K562 (cell line): ENCODE measurements around the gene HSD17B10. TPM values are rescaled to one million over a fixed set of nuclear protein-coding genes. Genes with fewer than 3 reads are reported as not detected.

Source experiments
- CBX8 ChIP-seq: fragments of 200-600 bp; sonication (generic); IDR thresholded peaks from 2 replicates; pipeline ENCODE4 v1.6.1; 2012; ENCODE audit warnings: borderline replicate concordance, mixed run types, low read depth, mild to moderate bottlenecking, moderate library complexity, mixed read lengths, low read length, control low read depth, inconsistent platforms; ENCODE audit not compliant: poor library complexity, severe bottlenecking; ENCODE audit errors: extremely low read depth
- CSDE1 ChIP-seq, 2 experiments: fragments of 450-650 bp; IDR thresholded peaks; 2 replicates each; pipeline ENCODE4 v1.6.1; 2016; ENCODE audit warnings: mild to moderate bottlenecking in 1 of 2
- HDAC1 ChIP-seq, 2 experiments: fragments of 450-650 bp; IDR thresholded peaks; 2 replicates each; pipeline ENCODE4 v1.6.1; 2016 to 2017; ENCODE audit warnings: inconsistent platforms in 1 of 2, mild to moderate bottlenecking in 1 of 2, moderate library complexity in 1 of 2
- HMG20B ChIP-seq: fragments of 250-450 bp; sonication (Bioruptor Pico); IDR thresholded peaks from 2 replicates; pipeline ENCODE4 v1.5.0; 2021; ENCODE audit warnings: mild to moderate bottlenecking
- NR2C1 ChIP-seq, 2 experiments: fragments of 450-650 bp; IDR thresholded peaks; 2 replicates each; pipeline ENCODE4 v1.6.1; 2017; ENCODE audit warnings: mild to moderate bottlenecking in 2 of 2, antibody characterized with exemption in 1 of 2, inconsistent platforms in 1 of 2, missing compliant biosample characterization in 1 of 2, missing genetic modification characterization in 1 of 2
- SMARCC2 ChIP-seq: fragments of 450-650 bp; IDR thresholded peaks from 2 replicates; pipeline ENCODE4 v1.6.1; 2017; ENCODE audit warnings: antibody characterized with exemption, moderate library complexity, mild to moderate bottlenecking, low read depth
- SRSF3 ChIP-seq: fragments of 200-400 bp; formaldehyde crosslinking; IDR thresholded peaks from 2 replicates; pipeline ENCODE4 v1.6.1; 2016; ENCODE audit warnings: mild to moderate bottlenecking, low read length, moderate library complexity; ENCODE audit not compliant: insufficient read depth
- polyA plus RNA-seq, 8 experiments: library from polyadenylated mRNA; depleted of rRNA in 4 of 8; stranded (reverse) in 5 of 8; unstranded in 3 of 8; fragments of >200 nt; fragmentation: Nextera tagmentation in 2 of 8; fragmentation: Illumina TruSeq in 1 of 8; extraction: Ambion mirVana in 2 of 8; extraction: Trizol in 1 of 8; gene quantifications; 2 replicates each; pipeline versions ENCODE4 v1.2.1 to v1.2.3, GENCODE V29; 2011 to 2014; ENCODE audit warnings: inconsistent platforms in 1 of 8, missing spikeins in 1 of 8
- total RNA-seq, 7 experiments: library from RNA; depleted of rRNA in 6 of 7; stranded (reverse); fragments of >200 nt in 6 of 7; fragmentation: Illumina TruSeq in 2 of 7; extraction: Trizol in 2 of 7; gene quantifications; 2 replicates each; pipeline versions ENCODE4 v1.2.1 to v1.2.3, GENCODE V29; 2011 to 2021; ENCODE audit warnings: low replicate concordance in 1 of 7
- TF ChIP-seq, protein P1 (sequence below): fragments of 200-800 bp; sonication (Bioruptor generic); IDR thresholded peaks from 2 replicates; pipeline ENCODE4 v1.6.1; 2017; ENCODE audit warnings: missing genetic modification characterization, missing compliant biosample characterization
- TF ChIP-seq, protein P2 (sequence below): fragments of 150-350 bp; IDR thresholded peaks from 2 replicates; pipeline ENCODE4 v1.6.1; 2014; ENCODE audit warnings: low read depth, mild to moderate bottlenecking, low read length, borderline replicate concordance

HSD17B10 gene
- total and polyA plus RNA-seq, 9 of the 15 experiments (the other 6 are each of a cell fraction or from before 2014, with no cell fraction given) = 45.3 to 221 (median 186) TPM

- TF ChIP-seq CBX8 (no peak), HMG20B (CRISPR knock-in tag) (no peak), HDAC1 (IDR thresholded peaks at IDR 0.05) (peak in 1 of 2 experiments; percentile 53; a peak in 2 of 4 replicates), NR2C1 (IDR thresholded peaks at IDR 0.05) (no peak), NR2C1 (tag; IDR thresholded peaks at IDR 0.05) (no peak), SRSF3 (no peak), CSDE1 (IDR thresholded peaks at IDR 0.05) (no peak), SMARCC2 (0 out of 2 replicates have a peak, but pooled peaks have one; percentile 20)
- TF ChIP-seq, protein P1, sequence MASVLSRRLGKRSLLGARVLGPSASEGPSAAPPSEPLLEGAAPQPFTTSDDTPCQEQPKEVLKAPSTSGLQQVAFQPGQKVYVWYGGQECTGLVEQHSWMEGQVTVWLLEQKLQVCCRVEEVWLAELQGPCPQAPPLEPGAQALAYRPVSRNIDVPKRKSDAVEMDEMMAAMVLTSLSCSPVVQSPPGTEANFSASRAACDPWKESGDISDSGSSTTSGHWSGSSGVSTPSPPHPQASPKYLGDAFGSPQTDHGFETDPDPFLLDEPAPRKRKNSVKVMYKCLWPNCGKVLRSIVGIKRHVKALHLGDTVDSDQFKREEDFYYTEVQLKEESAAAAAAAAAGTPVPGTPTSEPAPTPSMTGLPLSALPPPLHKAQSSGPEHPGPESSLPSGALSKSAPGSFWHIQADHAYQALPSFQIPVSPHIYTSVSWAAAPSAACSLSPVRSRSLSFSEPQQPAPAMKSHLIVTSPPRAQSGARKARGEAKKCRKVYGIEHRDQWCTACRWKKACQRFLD (CRISPR knock-in tag) = no peak
- TF ChIP-seq, protein P2, sequence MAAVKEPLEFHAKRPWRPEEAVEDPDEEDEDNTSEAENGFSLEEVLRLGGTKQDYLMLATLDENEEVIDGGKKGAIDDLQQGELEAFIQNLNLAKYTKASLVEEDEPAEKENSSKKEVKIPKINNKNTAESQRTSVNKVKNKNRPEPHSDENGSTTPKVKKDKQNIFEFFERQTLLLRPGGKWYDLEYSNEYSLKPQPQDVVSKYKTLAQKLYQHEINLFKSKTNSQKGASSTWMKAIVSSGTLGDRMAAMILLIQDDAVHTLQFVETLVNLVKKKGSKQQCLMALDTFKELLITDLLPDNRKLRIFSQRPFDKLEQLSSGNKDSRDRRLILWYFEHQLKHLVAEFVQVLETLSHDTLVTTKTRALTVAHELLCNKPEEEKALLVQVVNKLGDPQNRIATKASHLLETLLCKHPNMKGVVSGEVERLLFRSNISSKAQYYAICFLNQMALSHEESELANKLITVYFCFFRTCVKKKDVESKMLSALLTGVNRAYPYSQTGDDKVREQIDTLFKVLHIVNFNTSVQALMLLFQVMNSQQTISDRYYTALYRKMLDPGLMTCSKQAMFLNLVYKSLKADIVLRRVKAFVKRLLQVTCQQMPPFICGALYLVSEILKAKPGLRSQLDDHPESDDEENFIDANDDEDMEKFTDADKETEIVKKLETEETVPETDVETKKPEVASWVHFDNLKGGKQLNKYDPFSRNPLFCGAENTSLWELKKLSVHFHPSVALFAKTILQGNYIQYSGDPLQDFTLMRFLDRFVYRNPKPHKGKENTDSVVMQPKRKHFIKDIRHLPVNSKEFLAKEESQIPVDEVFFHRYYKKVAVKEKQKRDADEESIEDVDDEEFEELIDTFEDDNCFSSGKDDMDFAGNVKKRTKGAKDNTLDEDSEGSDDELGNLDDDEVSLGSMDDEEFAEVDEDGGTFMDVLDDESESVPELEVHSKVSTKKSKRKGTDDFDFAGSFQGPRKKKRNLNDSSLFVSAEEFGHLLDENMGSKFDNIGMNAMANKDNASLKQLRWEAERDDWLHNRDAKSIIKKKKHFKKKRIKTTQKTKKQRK = no peak
Observed at GRCh38 chrX:53421772-53422085, 12.4 kb downstream of the HSD17B10 start (continued).
